GM23248 (cell line): ENCODE results near the gene LRIG2.
"Not testable (repeated sequence)": the region's sequence is repeated elsewhere in the genome, so short reads cannot be mapped to it uniquely, and the experiment has no call there.

ENCODE experiments used
- EZH2 ChIP-seq: fragments of 200-600 bp; sonication (generic); IDR thresholded peaks from 2 replicates; pipeline ENCODE4 v1.6.1; 2018; ENCODE audit warnings: antibody characterized with exemption, mild to moderate bottlenecking; ENCODE audit not compliant: insufficient read depth, poor library complexity, severe bottlenecking
- EZH2phosphoT487 ChIP-seq: fragments of 200-600 bp; sonication (generic); IDR thresholded peaks from 2 replicates; pipeline ENCODE4 v1.6.1; 2018; ENCODE audit warnings: antibody characterized with exemption, moderate library complexity, mild to moderate bottlenecking, low read depth; ENCODE audit not compliant: insufficient read depth

GRCh38 chr1:113063456-113063855 lies 9.5 kb upstream of the LRIG2 start:
- not testable (repeated sequence) for TF ChIP-seq EZH2, EZH2phosphoT487
